Measurements from ENCODE around the gene CFB.

CFB gene

DNA sequence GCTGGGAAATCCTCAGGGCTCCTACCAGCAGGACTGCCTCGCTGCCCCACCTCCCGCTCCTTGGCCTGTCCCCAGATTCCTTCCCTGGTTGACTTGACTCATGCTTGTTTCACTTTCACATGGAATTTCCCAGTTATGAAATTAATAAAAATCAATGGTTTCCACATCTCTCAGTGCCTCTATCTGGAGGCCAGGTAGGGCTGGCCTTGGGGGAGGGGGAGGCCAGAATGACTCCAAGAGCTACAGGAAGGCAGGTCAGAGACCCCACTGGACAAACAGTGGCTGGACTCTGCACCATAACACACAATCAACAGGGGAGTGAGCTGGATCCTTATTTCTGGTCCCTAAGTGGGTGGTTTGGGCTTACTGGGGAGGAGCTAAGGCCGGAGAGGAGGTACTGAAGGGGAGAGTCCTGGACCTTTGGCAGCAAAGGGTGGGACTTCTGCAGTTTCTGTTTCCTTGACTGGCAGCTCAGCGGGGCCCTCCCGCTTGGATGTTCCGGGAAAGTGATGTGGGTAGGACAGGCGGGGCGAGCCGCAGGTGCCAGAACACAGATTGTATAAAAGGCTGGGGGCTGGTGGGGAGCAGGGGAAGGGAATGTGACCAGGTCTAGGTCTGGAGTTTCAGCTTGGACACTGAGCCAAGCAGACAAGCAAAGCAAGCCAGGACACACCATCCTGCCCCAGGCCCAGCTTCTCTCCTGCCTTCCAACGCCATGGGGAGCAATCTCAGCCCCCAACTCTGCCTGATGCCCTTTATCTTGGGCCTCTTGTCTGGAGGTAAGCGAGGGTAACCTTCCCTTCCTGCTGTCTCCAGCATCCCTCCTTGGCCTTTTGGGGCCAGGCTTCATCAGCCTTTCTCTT is at the start of gene CFB:
Gene CFB, plus strand, starts transcription at position 589 of the 863 bp plus-strand sequence. Its CDS starts 127 bp downstream, at position 716.
- Histone ChIP-seq H3K27ac (ENCODE audit: low read length) (no peak within 1 kb of the TSS), H3K4me1 (ENCODE audit: control insufficient read depth, insufficient read depth, low read length) (no peaks in the 10 kb centered on the region), H3K36me3 (ENCODE audit: control insufficient read depth, insufficient read depth, low read length) (peaks cover 2% of the 10 kb centered on the region; the same call in 1 of the 2 replicates), H3K9me3 (ENCODE audit: control insufficient read depth, insufficient read depth, low read length) (no peaks in the 10 kb centered on the region), H3K4me3 (ENCODE audit: low read length) (no peak within 1 kb of the TSS), H3K27me3 (ENCODE audit: control insufficient read depth, insufficient read depth, low read length) (no peaks in the 10 kb centered on the region)
- DNase-seq (ENCODE audit: low read depth, low spot score): no peak
- WGBS (ENCODE audit: insufficient coverage, insufficient read length): no CpG with 5 or more reads among the region's 11 CpGs

DNA sequence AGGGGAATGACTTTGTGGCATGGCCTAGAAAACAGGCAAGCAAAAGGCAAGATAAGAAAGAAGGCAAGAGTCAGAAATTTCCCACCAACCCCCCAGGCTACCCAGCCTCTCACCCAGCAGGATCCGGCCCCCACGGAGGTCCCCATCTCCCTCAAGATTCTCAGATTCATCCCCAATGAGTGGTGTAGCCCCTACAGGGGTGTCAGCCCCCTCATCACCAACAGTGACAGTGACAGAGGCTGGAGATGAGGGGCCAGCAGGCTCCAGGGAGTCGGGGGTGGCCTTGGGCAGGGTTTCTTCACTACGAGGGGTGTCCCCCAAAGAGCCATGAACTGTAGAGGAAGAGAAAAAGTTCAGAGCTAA is 49.4 kb upstream of the CFB start:
- Histone ChIP-seq H3K4me1 (ENCODE audit: control insufficient read depth, insufficient read depth, low read length) (peaks cover 7% of the 10 kb centered on the region), H3K36me3 (ENCODE audit: control insufficient read depth, insufficient read depth, low read length) (peaks cover 21% of the 10 kb centered on the region), H3K4me3 (ENCODE audit: low read length) (peak overlapping the region; percentile 87; the same call in 1 of the 2 replicates), H3K27me3 (ENCODE audit: control insufficient read depth, insufficient read depth, low read length) (no peaks in the 10 kb centered on the region), H3K9me3 (ENCODE audit: control insufficient read depth, insufficient read depth, low read length) (no peaks in the 10 kb centered on the region), H3K27ac (ENCODE audit: low read length) (no peak overlapping the region)
- WGBS (ENCODE audit: insufficient coverage, insufficient read length): no CpG with 5 or more reads among the region's 4 CpGs
- DNase-seq (ENCODE audit: low read depth, low spot score): no peak

DNA sequence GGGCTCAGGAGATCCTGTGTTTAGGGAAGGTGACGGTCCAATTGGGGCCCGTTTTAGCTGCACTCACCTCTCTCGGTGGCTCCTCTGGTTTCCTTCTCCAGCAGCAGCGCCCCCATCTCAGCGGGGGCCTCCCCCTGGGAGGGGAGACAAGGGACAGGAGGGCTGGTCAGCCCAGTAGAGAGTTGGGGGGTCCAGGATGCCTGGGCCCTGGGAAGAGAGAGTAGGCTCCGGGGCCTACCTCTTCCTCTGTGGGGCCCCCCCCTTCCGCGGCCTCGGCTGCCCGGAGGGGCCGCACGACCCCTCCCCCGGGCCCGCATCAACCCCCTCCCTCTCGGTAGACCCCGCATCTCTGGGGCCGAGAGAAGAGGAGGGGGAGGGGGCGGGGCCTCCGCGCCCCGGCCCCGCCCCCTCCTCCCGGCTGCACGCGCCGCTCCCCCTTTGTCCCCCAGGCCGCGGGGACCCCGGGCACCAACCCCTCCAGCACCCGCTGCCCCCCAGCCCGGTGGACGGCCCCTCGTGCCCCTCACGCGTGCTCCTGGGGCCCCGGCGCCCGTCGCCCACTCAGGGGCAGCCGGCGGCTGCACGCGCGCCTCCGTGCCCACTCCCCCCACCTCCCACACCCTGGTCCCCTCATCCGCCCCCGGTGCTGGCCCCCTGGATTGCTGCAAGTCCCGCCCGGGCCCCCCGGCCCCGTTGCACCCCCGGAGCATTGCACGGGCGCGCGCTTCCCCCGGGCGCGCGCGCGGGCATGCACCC is 48.9 kb upstream of the CFB start:
- Histone ChIP-seq H3K4me1 (ENCODE audit: control insufficient read depth, insufficient read depth, low read length) (peaks cover 7% of the 10 kb centered on the region), H3K9me3 (ENCODE audit: control insufficient read depth, insufficient read depth, low read length) (no peaks in the 10 kb centered on the region), H3K27ac (ENCODE audit: low read length) (no peak overlapping the region), H3K36me3 (ENCODE audit: control insufficient read depth, insufficient read depth, low read length) (peaks cover 21% of the 10 kb centered on the region), H3K4me3 (ENCODE audit: low read length) (peak overlapping the region; percentile 87), H3K27me3 (ENCODE audit: control insufficient read depth, insufficient read depth, low read length) (no peaks in the 10 kb centered on the region)
- DNase-seq (ENCODE audit: low read depth, low spot score): no peak
- no CpG with 5 or more reads among the region's 62 CpGs for WGBS (ENCODE audit: insufficient coverage, insufficient read length)

DNA sequence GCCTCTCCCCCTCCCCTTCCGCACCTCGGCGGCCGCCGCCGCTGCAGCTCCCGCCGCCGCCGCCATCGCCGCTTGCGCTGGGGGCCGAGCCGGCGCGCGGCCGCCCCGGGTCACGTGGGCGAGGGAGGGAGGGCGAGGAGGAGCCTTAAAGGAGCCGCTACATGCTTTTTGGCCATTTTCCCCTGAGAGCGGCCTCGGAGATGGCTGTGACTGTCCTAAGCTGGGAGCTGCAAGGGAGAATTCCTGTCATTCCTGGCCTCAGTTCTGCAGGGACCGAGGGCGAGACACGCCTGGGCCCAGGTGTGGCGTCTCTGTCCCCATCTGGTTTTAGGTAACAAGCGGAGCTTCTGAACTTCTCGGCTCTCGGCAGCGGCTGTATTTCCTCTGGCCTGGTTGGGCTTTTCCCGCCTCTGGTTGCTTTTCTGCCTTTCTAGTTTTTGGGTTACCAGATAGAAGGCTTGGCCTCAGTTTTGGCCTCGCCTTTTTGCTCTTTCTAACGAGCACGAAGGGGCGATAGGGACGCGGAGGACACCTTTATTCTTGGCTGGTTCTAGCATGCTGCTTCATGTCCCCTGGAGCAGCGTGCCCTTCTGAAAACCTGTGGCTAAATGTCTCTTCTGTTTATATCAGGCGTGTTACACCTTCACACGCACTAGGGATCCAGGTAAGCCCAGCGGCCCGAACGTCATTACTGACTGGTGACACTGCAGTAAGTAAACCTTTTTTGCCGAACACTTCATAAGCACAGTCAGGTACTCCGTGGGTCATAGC is 48.1 kb upstream of the CFB start, which contains the start of gene EHMT2:
Gene EHMT2, minus strand, starts transcription at position 87 of the 771 bp plus-strand sequence. Its CDS starts 21 bp downstream, at position 66.
- H3K27ac ChIP-seq (ENCODE audit: low read length): no peak within 1 kb of the TSS
- no CpG with 5 or more reads among the region's 49 CpGs for WGBS (ENCODE audit: insufficient coverage, insufficient read length)
- no peaks in the 10 kb centered on the region for H3K9me3 ChIP-seq (ENCODE audit: control insufficient read depth, insufficient read depth, low read length)
- H3K4me1 ChIP-seq (ENCODE audit: control insufficient read depth, insufficient read depth, low read length): peaks cover 7% of the 10 kb centered on the region
- H3K36me3 ChIP-seq (ENCODE audit: control insufficient read depth, insufficient read depth, low read length): peaks cover 13% of the 10 kb centered on the region
- H3K4me3 ChIP-seq (ENCODE audit: low read length): peak within 1 kb of the TSS; percentile 87
- H3K27me3 ChIP-seq (ENCODE audit: control insufficient read depth, insufficient read depth, low read length): no peaks in the 10 kb centered on the region
- no peak for DNase-seq (ENCODE audit: low read depth, low spot score)

DNA sequence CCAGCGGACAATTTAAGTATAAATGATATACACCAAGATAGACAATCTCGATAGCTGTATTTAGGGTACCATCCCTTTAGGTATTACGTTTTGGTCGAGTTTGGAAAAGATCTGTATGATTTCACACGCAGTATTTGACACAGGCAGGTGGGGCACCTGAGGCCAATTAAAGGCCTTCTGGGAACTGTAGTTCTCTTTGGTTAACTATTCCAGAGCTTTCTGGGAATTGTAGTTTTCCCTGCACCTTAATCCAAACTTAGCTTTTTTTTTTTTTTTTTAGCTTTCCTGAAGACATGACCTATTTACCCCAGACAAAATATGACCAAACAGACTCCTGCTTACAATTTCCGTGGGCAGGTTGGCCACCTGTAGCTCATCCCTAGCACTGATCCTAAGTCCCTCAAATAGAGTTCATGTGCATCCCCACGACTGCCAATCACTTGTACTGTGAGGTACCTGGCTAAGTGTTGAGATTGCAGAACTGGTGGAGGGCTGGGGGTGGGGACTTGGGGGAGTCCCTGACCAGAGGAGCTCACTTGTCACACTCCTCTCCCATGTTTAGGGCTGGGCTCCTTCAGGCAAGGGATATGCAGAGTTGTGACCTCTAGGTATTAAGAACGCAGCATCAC is 47.4 kb upstream of the CFB start:
- Histone ChIP-seq H3K27ac (ENCODE audit: low read length) (no peak overlapping the region), H3K9me3 (ENCODE audit: control insufficient read depth, insufficient read depth, low read length) (no peaks in the 10 kb centered on the region)
- no CpG with 5 or more reads among the region's 8 CpGs for WGBS (ENCODE audit: insufficient coverage, insufficient read length)

DNA sequence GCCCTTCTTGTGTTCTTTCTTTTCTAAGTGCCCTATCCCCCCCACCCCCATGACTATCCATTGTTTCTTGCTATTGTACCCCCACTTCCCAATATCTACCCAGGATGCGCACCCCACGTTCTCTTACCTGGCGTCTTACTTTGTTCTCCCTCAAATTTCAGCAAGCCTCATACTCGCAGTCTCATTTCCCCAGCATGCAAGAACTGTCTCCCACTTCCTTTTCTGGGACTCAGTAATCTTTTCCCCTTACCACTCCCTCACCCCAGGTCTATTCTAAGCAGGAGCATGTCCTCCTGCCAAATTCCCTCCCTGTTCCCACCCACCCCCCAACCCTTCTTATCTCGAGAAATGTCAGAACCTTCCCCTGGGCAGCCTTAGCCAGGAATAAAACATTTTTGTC is 46.7 kb upstream of the CFB start:
- H3K36me3 ChIP-seq (ENCODE audit: control insufficient read depth, insufficient read depth, low read length): peaks cover 7% of the 10 kb centered on the region
- H3K4me1 ChIP-seq (ENCODE audit: control insufficient read depth, insufficient read depth, low read length): peaks cover 7% of the 10 kb centered on the region
- no CpG with 5 or more reads among the region's 5 CpGs for WGBS (ENCODE audit: insufficient coverage, insufficient read length)
- no peak for DNase-seq (ENCODE audit: low read depth, low spot score)
- H3K4me3 ChIP-seq (ENCODE audit: low read length): no peak overlapping the region
- no peaks in the 10 kb centered on the region for H3K27me3 ChIP-seq (ENCODE audit: control insufficient read depth, insufficient read depth, low read length)
- H3K27ac ChIP-seq (ENCODE audit: low read length): no peak overlapping the region
- no peaks in the 10 kb centered on the region for H3K9me3 ChIP-seq (ENCODE audit: control insufficient read depth, insufficient read depth, low read length)

More for the DNA sequence above, 47.4 kb upstream of the CFB start:
- no peak for DNase-seq (ENCODE audit: low read depth, low spot score)
- Histone ChIP-seq H3K36me3 (ENCODE audit: control insufficient read depth, insufficient read depth, low read length) (peaks cover 8% of the 10 kb centered on the region), H3K4me1 (ENCODE audit: control insufficient read depth, insufficient read depth, low read length) (peaks cover 7% of the 10 kb centered on the region), H3K4me3 (ENCODE audit: low read length) (peak overlapping the region; percentile 87), H3K27me3 (ENCODE audit: control insufficient read depth, insufficient read depth, low read length) (no peaks in the 10 kb centered on the region)

DNA sequence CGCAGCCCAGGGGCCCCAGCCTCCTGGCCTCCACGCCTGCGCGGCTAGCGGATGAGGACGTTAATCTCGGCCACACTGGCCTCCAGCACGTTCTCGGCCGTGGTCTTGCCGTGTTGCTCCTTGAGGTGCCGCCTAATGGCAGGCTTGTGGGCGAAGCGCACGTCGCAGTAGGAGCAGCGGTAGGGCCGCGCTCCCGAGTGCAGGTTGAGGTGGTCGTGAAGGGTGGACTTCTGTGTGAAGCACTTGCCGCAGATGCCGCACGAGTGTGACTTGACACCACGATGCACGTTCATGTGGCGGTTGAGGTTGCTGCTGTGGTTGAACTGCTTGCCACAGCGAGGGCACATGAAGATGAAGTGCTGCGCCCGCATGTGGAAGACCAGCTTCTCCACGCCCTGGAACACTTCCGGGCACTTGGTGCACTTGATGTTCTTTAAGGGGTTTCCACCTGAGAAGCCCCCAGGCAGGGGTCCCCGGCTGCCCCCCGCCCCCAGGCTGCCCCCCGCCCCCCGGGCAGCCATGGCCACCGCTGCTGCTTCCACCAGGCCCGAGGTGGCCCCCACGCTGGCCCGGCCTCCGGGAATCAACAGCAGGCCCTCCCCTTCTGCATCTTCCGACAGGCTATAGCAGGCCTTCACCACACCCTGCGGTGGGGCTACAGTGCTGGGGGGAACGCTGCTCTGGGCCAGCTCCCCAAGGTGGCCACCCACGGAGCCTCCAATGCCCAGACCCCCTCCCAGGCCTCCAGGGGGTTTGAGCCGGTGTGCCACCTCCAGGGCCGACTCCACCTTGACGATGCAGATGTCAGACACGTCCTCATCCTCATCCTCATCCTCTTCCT is 45.8 kb upstream of the CFB start:
- Histone ChIP-seq H3K4me3 (ENCODE audit: low read length) (no peak overlapping the region), H3K9me3 (ENCODE audit: control insufficient read depth, insufficient read depth, low read length) (no peaks in the 10 kb centered on the region), H3K4me1 (ENCODE audit: control insufficient read depth, insufficient read depth, low read length) (peaks cover 7% of the 10 kb centered on the region), H3K36me3 (ENCODE audit: control insufficient read depth, insufficient read depth, low read length) (peaks cover 7% of the 10 kb centered on the region), H3K27ac (ENCODE audit: low read length) (no peak overlapping the region), H3K27me3 (ENCODE audit: control insufficient read depth, insufficient read depth, low read length) (no peaks in the 10 kb centered on the region)
- DNase-seq (ENCODE audit: low read depth, low spot score): no peak
- WGBS (ENCODE audit: insufficient coverage, insufficient read length): no CpG with 5 or more reads among the region's 49 CpGs

DNA sequence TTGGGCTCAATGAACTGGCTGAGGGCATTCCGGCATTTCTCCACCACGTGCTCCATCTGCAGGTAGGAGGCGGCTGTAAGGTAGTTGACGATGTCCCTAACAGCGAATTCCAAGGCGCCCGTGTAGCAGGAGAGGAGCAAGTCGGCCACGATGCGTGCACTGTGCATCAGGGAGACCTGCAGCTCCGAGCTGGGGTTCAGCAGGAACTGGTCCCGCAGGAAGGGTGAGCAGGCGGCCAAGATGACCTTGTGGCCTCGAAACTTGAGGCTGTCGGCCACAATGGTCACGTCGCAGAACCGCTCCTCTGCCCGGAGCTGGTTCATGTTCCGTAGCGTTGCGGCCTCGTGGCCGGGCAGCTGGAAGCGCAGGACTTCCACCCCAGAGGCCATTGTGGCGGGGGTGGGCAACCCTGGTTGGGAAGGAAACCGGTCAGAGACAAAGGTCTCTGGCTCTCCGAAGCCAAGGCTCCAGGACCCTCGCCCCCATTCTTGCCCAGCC is 44.9 kb upstream of the CFB start:
- no CpG with 5 or more reads among the region's 29 CpGs for WGBS (ENCODE audit: insufficient coverage, insufficient read length)
- Histone ChIP-seq H3K27ac (ENCODE audit: low read length) (no peak overlapping the region), H3K27me3 (ENCODE audit: control insufficient read depth, insufficient read depth, low read length) (no peaks in the 10 kb centered on the region), H3K4me3 (ENCODE audit: low read length) (peak overlapping the region; percentile 52; the same call in 1 of the 2 replicates), H3K4me1 (ENCODE audit: control insufficient read depth, insufficient read depth, low read length) (peaks cover 7% of the 10 kb centered on the region), H3K9me3 (ENCODE audit: control insufficient read depth, insufficient read depth, low read length) (no peaks in the 10 kb centered on the region), H3K36me3 (ENCODE audit: control insufficient read depth, insufficient read depth, low read length) (peaks cover 6% of the 10 kb centered on the region)
- no peak for DNase-seq (ENCODE audit: low read depth, low spot score)

DNA sequence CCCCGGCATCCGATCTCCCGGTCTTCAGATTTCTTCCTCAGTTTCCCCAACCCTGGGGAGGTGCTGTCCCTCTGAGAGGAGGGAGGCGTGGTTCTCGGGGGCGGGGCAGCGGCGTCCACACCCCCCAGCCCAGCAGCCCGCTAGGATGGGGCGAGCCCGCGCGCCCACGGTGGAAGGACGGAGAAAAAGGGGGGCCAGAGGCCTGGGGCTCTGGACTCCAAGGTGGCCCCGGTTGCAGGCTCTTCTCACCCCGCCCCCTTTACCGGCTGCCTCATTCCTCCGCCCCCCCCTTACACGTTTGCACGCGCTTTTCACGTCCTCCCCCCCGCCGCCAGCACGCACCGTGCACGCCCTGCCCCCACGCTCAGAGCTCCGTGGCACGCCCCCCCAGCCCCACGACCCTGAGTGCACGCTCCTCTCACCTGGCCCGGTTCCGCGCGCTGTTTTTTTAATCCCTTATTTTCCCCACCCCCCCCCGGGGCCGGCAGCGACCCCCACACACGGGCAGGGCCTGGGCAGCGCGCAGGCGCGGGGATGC is 44.4 kb upstream of the CFB start:
- Histone ChIP-seq H3K9me3 (ENCODE audit: control insufficient read depth, insufficient read depth, low read length) (no peaks in the 10 kb centered on the region), H3K4me1 (ENCODE audit: control insufficient read depth, insufficient read depth, low read length) (peaks cover 8% of the 10 kb centered on the region), H3K4me3 (ENCODE audit: low read length) (peak overlapping the region; percentile 52; the same call in 1 of the 2 replicates), H3K27ac (ENCODE audit: low read length) (no peak overlapping the region), H3K27me3 (ENCODE audit: control insufficient read depth, insufficient read depth, low read length) (no peaks in the 10 kb centered on the region), H3K36me3 (ENCODE audit: control insufficient read depth, insufficient read depth, low read length) (peaks cover 4% of the 10 kb centered on the region)
- DNase-seq (ENCODE audit: low read depth, low spot score): no peak
- no CpG with 5 or more reads among the region's 45 CpGs for WGBS (ENCODE audit: insufficient coverage, insufficient read length)
